H54 (cell line): Measurements from ENCODE around the gene QRICH1.

Experiments used
- DNase-seq: peaks from one replicate; pipeline ENCODE4 v3.0.0; 2011; ENCODE audit warnings: low spot score, mixed read lengths; ENCODE audit not compliant: insufficient read length
- FAIRE-seq: peaks from 3 replicates; lab custom pipeline; 2011; peaks lifted over from hg19 to GRCh38; lab: Jason Lieb, UNC
- POLR2A ChIP-seq: IDR thresholded peaks from 2 replicates; pipeline ENCODE4 v1.6.1; 2011; ENCODE audit warnings: low read depth, mild to moderate bottlenecking, low read length

The QRICH1 gene

DNA sequence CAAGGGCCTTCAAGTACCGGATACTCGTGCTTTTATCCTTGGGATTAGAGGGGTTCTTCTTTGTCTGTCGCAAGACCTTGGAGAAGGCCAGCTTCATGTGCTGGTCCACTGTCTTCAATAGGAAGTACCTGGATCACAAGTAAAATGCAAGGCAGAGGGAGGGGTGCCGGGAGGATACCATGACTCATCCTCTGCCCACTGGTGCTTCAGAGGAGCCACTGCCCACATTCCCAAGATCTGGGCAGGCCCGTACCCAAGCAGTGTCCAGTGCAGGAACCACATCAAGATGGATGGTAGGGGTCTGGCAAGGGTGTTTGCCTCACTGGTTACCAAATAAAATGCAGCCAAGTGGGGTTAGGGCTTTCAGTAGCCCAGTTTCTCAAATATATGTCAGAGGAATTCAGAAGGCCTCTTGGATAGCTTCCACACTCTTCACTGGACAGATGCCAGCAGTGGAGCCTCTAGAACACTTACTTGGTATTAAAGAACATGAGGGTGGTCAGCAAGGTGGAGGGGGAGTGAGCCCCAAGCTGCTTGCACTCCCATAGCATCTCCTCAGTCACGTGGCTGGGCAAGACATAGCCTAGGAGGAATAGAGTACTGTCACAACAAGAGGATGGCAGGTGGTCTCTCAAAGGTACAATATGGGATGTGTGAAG, 61.1 kb downstream of the QRICH1 start:
- FAIRE-seq, result no peak
- no peak for DNase-seq
- TF ChIP-seq POLR2A, result no peak

- DNase-seq (no peak), FAIRE-seq (no peak)
- TF ChIP-seq POLR2A, result no peak
Observed at GRCh38 chr3:49030321-49030720, 63.5 kb downstream of the QRICH1 start.

DNA sequence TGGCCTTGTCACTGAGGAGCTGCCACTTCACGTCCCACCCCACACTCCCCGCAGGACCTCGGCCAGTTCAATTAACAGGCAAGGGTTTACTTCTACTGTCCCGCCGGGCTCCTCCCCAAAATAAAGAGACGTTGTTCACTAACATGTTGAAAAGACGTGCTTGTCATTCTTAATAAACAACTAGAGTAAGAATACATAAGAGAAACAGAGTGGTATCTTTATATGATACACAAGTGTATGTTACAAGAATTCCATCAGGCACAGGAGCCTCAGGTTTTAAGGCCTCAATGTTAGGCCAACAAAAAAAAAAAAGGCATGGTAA, 64.3 kb downstream of the QRICH1 start:
- DNase-seq (no peak), FAIRE-seq (no peak)
- TF ChIP-seq POLR2A, result no peak

DNA sequence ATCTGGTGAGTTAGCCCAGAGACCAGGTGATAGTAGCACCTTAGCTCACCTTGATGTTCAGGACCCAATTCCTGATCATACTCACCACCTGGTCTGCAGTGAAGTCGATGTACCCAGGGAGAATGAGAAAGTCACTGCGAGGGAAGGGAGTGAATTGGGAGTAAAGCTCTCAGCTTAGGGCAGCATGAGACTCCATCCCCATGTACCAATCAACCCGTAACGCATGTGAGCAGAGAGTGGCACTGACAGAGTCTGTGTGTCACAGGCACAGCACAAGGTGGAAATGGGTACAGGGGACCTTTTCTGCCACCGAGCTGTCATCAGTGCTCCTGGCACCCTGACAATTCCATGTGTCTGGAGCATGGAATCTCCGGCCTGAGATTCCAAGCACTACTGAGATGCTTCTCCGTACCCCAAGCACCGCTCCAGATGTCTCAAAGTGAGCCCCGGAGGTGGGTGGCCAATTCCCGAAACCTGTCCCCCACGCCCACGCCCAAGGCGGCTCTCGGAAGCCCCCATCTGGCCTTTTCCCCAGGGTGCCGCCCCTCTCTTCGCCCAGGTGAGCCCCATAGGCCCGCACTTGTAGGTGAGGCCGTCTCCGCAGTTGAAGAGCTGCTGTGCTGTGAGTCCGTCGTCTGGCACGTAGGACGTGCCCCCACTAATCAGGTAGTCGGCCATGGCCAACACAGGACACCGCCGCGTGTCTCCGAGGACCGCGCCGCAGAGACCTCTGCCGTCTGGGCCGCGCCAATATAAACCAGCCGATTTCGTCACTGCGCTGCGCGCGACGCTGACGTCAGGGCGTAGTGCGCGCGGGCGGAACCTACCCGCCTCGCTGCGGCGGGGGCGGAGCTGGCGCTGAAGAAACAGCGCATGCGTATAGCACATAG, 65.0 kb downstream of the QRICH1 start, which contains the start of gene IMPDH2:
IMPDH2 (minus strand) TSS at position 726 of the 890 bp plus-strand sequence; CDS start at position 678, 48 bp downstream.
- DNase-seq, result peak; percentile 71
- peak; percentile 100 for TF ChIP-seq POLR2A
- no peak for FAIRE-seq

- FAIRE-seq, result no peak
- TF ChIP-seq POLR2A, result no peak
- DNase-seq, result no peak
Observed at GRCh38 chr3:49028298-49028672, 65.6 kb downstream of the QRICH1 start.

GRCh38 chr3:49027634-49028033, 66.2 kb downstream of the QRICH1 start:
- TF ChIP-seq POLR2A, result 0 out of 2 replicates have a peak, but pooled peaks have one; percentile 31
- DNase-seq (no peak), FAIRE-seq (no peak)

GRCh38 chr3:49026536-49026935, 67.3 kb downstream of the QRICH1 start:
- DNase-seq, result no peak

GRCh38 chr3:49025793-49026520, 67.9 kb downstream of the QRICH1 start:
- FAIRE-seq (no peak), DNase-seq (no peak)
- TF ChIP-seq POLR2A, result no peak

More at GRCh38 chr3:49026536-49026935, 67.3 kb downstream of the QRICH1 start:
- FAIRE-seq, result no peak
- TF ChIP-seq POLR2A, result no peak

- TF ChIP-seq POLR2A, result no peak; the same call in 1 of the 2 replicates
- no peak for DNase-seq
Observed at GRCh38 chr3:49025005-49025792, 68.7 kb downstream of the QRICH1 start.

GRCh38 chr3:49024449-49024848, 69.4 kb downstream of the QRICH1 start:
- FAIRE-seq (no peak), DNase-seq (no peak)
- no peak for TF ChIP-seq POLR2A

More at GRCh38 chr3:49025005-49025792, 68.7 kb downstream of the QRICH1 start:
- no peak for FAIRE-seq

- FAIRE-seq (no peak), DNase-seq (no peak)
- TF ChIP-seq POLR2A, result no peak
Observed at GRCh38 chr3:49023775-49024174, 70.1 kb downstream of the QRICH1 start.

GRCh38 chr3:49022688-49023171, 71.1 kb downstream of the QRICH1 start:
- DNase-seq (no peak), FAIRE-seq (no peak)

More at GRCh38 chr3:49022688-49023171, 71.1 kb downstream of the QRICH1 start:
- TF ChIP-seq POLR2A, result no peak
